HG03066 (cell line): ENCODE measurements around the gene SUGP2.

Experiments
- ATAC-seq: cut with Tn5 transposase; IDR thresholded peaks from one replicate; pipeline ENCODE4 v1.9.1; 2021; ENCODE audit warnings: low read depth; ENCODE audit not compliant: unreplicated experiment

The SUGP2 gene

GRCh38 chr19:19033426-19034203, at the start of gene SUGP2, which contains the start of gene ARMC6:
Gene SUGP2, minus strand, starts transcription at chr19:19033517. Its CDS starts 2,446 bp downstream, at chr19:19031071.
Gene ARMC6, plus strand, starts transcription at chr19:19033603. Its CDS starts 607 bp downstream, at chr19:19034210.
- ATAC-seq = peak; percentile 58

DNA sequence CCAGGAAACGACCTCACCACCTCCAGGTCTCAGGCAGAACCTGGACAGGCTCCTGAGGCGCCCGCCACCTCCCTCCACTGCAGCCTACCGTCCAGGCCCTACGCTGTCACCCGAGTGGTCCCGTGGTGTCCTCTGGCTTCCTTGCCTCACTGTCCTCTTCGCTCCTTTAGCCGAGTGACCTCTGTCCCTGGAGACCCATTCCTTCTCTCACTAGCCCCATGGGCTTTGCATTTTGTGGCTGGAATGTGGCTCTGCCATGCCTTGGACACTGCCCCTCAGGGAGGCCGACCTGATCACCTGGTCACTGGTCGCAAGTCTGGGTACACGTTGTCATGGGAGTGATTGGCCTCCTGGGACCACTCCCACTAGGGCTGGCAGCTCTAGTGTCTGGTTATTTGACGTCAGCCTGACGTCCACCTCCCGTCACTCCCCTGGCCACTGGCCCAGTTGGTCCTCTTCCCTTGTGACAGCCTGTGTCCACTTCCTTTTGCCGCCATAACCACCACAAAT, 48.4 kb upstream of the SUGP2 start:
- no peak for ATAC-seq

- no peak for ATAC-seq
Measured at GRCh38 chr19:19079571-19079970, 46.3 kb upstream of the SUGP2 start.

GRCh38 chr19:19078801-19079200, 45.5 kb upstream of the SUGP2 start:
- ATAC-seq = no peak

DNA sequence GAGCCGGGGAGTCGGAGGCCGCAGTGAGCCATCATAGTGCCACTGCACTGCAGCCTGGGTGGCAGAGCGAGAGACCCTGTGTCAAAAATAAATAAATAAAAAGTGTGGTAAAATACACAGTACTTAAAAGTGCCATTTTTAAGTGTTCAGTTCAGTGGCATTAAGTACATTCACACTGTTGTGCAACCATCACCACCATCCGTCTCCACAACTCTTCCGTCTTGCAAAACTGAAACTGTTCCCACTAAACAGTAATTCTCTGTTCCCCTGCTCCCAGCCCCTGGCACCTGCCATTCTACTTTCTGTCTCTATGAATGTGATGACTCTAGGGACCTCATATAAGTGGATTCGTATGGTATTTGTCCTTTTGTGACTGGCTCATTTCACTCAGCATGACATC, 43.8 kb upstream of the SUGP2 start:
- no peak for ATAC-seq

GRCh38 chr19:19076476-19076875, 43.2 kb upstream of the SUGP2 start:
- ATAC-seq = no peak

DNA sequence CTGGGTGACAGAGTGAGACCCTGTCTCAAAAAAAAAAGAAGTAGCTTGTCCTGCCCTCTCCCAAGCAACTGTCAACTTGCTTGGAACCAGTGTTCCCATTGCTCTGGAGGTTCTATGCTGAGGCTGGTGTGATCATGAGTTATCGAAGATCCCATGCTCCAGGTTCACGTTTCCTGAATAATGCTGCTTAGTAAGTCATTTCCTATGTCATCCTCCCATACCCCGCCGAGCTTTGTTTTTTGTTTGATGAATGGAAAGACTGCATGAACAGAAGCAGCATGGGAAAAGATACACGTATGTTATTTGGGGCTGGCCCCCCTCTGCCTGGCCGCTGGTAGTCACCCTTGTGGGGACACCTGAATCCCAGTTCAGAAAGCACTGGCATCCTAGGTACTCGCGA, 41.8 kb upstream of the SUGP2 start:
- ATAC-seq = no peak

DNA sequence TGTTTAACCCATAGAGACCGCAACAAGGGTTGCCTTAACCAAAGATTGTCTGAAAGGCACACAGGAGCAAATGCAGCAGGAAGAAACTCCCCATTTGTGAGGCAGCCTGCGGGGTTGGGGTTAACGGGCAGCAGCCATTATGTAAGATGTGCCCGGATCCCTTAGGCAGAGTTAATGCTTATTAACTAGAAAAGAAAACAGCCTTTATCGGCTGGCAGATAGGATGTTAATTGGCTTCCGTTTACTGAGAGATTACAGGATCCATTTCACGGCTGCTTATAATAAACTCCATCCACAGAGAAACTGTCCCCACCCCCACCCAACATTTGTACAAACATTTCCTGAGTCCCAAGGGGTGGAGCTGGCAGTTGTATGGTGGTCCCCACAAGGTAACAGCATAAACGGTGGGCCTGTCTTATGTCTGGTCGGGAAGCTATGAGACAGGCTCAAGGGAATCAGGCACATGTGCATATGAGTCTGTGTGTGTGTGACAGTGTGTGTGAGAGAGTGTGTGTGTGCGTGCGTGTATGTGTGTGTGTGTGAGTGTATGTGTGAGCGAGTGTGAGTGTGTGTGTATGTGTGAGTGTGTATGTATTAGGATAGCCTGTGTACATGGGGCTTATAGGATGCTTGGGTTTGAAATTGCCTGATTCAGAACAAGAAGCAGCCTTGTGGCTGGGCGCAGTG, 41.0 kb upstream of the SUGP2 start:
- ATAC-seq = no peak

- ATAC-seq = no peak
Measured at GRCh38 chr19:19071897-19072296, 38.6 kb upstream of the SUGP2 start.

- ATAC-seq = no peak
Measured at GRCh38 chr19:19068659-19069654, 35.6 kb upstream of the SUGP2 start.

- ATAC-seq = no peak
Measured at GRCh38 chr19:19067276-19068072, 34.2 kb upstream of the SUGP2 start.

GRCh38 chr19:19064811-19065745, 31.8 kb upstream of the SUGP2 start:
- no peak for ATAC-seq

DNA sequence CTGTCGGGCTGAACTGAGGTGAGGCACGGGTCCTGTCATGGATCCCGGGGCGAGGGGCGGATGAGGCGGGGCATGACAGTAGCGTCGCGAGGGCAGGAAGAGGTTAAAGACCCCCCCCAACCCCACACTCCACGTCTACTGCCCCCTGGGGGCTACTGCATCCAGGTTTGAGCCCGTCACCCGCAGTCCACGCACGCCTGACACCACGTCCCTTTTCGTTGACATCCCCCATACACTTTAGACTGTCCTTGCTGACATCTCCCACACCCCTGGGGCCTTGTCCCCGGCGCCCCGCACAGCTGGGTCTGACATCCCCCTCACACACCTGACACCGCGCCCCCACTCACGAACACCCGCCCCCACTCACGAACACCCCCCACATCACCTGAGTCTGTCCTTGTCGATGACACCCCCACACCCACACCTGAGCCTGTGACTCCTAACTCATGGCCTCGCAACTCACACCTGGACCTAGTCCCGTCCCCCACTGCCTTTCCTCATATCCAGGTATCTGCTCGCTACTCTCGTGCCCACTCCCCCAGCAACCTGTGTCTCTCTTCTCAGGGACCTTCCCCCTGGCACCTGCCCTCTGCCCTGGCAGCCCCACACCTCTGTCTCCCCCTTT, 30.9 kb upstream of the SUGP2 start:
- ATAC-seq = peak; percentile 1

GRCh38 chr19:19063183-19064097, 30.1 kb upstream of the SUGP2 start, which contains the start of gene SLC25A42:
Gene SLC25A42, plus strand, starts transcription at chr19:19063994. Its CDS starts 32,131 bp downstream, at chr19:19096125.
- ATAC-seq = peak; percentile 92

GRCh38 chr19:19062454-19063182, 29.3 kb upstream of the SUGP2 start:
- no peak for ATAC-seq

GRCh38 chr19:19061506-19061905, 28.2 kb upstream of the SUGP2 start:
- no peak for ATAC-seq
